HCT116 (cell line): ENCODE measurements around the gene KLK8.

Experiments
- CTCF ChIP-seq, 3 experiments: fragments of 200-600 bp in 1 of 3; sonication (generic) in 1 of 3; IDR thresholded peaks in 2 of 3; conservative IDR thresholded peaks in 1 of 3; 2 replicates each; pipeline ENCODE4 v1.5.1; 2012 to 2017; ENCODE audit warnings: low read depth in 2 of 3, low read length in 2 of 3, antibody characterized with exemption in 1 of 3, borderline replicate concordance in 1 of 3, control low read depth in 1 of 3, mild to moderate bottlenecking in 1 of 3, mixed read lengths in 1 of 3, mixed run types in 1 of 3, moderate library complexity in 1 of 3; ENCODE audit not compliant: insufficient read depth in 1 of 3
- EZH2phosphoT487 ChIP-seq: fragments of 200-600 bp; IDR thresholded peaks from 2 replicates; pipeline ENCODE4 v1.6.1; 2018; ENCODE audit warnings: antibody characterized with exemption, borderline replicate concordance
- REST ChIP-seq: IDR thresholded peaks from 2 replicates; pipeline ENCODE4 v1.6.1; 2012; ENCODE audit warnings: low read depth

- TF ChIP-seq CTCF (IDR thresholded peaks at IDR 0.05 in 2 of 3, conservative IDR thresholded peaks at IDR 0.05 in 1 of 3; ENCODE audit: borderline replicate concordance in 1 of 3, insufficient read depth in 1 of 3, low read depth in 2 of 3, low read length in 2 of 3) (no peak), EZH2phosphoT487 (no peak), REST (no peak)
These were observed 35.1 kb upstream of the KLK8 start for GRCh38 chr19:51036519-51036918.
